Measurements from ENCODE around the gene MARCHF6. TPM values are rescaled to one million over a fixed set of nuclear protein-coding genes. Genes with fewer than 3 reads are reported as not detected.
"Not testable (repeated sequence)": the region's sequence is repeated elsewhere in the genome, so short reads cannot be mapped to it uniquely, and the experiment has no call there.

Gene MARCHF6
- total RNA-seq, 4 donors from 2014 or later, result 93.5 to 177 (median 111) TPM

DNA sequence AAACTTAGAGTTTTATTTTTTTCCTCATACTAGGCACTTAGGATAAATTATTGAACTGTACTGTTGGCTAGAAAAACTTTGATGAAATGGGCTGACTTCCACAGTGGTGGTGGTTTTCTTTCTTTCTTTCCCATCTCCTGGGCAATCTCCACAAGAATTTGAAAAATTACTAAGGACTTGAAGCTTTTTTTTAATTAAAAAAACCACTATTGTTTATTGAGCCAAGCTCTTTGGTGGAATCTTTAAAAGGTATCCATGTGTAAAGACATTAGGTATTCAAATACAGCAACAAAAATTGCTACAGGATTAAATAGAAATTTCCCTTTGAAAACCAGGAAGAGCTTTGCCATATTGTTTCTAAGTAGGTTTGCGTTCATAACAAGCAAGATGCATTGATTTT lies 14.1 kb downstream of the MARCHF6 start:
- no peaks in the 10 kb centered on the region for H3K9me3 ChIP-seq
- TF ChIP-seq POLR2AphosphoS5 (IDR thresholded peaks at IDR 0.05) (no peak), POLR2A (IDR thresholded peaks at IDR 0.05) (no peak), EP300 (IDR thresholded peaks at IDR 0.05; ENCODE audit: low read depth) (no peak)
- TF ChIP-seq, protein P1, sequence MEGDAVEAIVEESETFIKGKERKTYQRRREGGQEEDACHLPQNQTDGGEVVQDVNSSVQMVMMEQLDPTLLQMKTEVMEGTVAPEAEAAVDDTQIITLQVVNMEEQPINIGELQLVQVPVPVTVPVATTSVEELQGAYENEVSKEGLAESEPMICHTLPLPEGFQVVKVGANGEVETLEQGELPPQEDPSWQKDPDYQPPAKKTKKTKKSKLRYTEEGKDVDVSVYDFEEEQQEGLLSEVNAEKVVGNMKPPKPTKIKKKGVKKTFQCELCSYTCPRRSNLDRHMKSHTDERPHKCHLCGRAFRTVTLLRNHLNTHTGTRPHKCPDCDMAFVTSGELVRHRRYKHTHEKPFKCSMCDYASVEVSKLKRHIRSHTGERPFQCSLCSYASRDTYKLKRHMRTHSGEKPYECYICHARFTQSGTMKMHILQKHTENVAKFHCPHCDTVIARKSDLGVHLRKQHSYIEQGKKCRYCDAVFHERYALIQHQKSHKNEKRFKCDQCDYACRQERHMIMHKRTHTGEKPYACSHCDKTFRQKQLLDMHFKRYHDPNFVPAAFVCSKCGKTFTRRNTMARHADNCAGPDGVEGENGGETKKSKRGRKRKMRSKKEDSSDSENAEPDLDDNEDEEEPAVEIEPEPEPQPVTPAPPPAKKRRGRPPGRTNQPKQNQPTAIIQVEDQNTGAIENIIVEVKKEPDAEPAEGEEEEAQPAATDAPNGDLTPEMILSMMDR (IDR thresholded peaks at IDR 0.05), result no peak
- no peak for DNase-seq
- intact Hi-C loops (cut with DNase I; ENCODE audit: low total_unique reads), result no loop called here
- H3K36me3 ChIP-seq, result no peaks in the 10 kb centered on the region
- WGBS, 2 donors (ENCODE audit: low coverage in 1 of 2), result 97 to 100% methylated on average over 1 of the region's 1 CpG
- in situ Hi-C loops (cut with MboI; ENCODE audit: low pct_ligation_motif_present in 1 of 4, low pct_unique_long_range_greater_than_20kb in 1 of 4, low sequenced_read_pairs in 3 of 4), result no loop called here
- peaks cover 15 to 75% (median 27%) of the 10 kb centered on the region in 4 donors for H3K4me1 ChIP-seq
- peak overlapping the region in 1 of 4 donors; percentile 50 for H3K27ac ChIP-seq
- H3K27me3 ChIP-seq, result no peaks in the 10 kb centered on the region
- H3K4me3 ChIP-seq, result no peak overlapping the region

DNA sequence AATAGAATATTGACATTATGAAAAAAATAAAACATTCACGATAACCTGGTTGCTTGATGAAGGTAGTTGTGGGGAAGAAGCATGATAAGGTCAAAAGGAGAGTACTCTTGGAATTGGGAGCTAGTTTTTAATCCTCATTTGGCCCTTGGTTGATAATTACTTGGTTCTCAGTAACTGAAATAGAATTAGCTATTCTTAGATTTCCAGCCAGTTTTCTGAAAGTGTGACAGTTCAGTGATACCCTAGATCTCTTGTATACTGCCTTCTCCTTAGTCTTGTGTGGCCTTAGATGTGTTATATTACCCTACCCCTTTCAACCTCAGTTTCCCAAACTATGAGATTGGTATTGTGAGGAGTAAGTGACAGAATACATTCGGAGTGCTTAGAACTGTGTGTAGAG lies 17.4 kb downstream of the MARCHF6 start:
- Histone ChIP-seq H3K4me1 (peaks cover 21 to 71% (median 34%) of the 10 kb centered on the region in 4 donors), H3K27ac (no peak overlapping the region), H3K4me3 (no peak overlapping the region), H3K36me3 (no peaks in the 10 kb centered on the region), H3K9me3 (no peaks in the 10 kb centered on the region), H3K27me3 (no peaks in the 10 kb centered on the region)
- WGBS, 2 donors (ENCODE audit: low coverage in 1 of 2), result 92 to 97% methylated on average over 2 of the region's 2 CpGs
- TF ChIP-seq EP300 (IDR thresholded peaks at IDR 0.05; ENCODE audit: low read depth), result no peak
- TF ChIP-seq, protein P1 (IDR thresholded peaks at IDR 0.05), result no peak
- TF ChIP-seq POLR2AphosphoS5 (IDR thresholded peaks at IDR 0.05), result no peak
- TF ChIP-seq POLR2A (IDR thresholded peaks at IDR 0.05), result no peak
- in situ Hi-C loops (cut with MboI; ENCODE audit: low pct_ligation_motif_present in 1 of 4, low pct_unique_long_range_greater_than_20kb in 1 of 4, low sequenced_read_pairs in 3 of 4) (no loop called here), intact Hi-C loops (cut with DNase I; ENCODE audit: low total_unique reads) (no loop called here)
- no peak for DNase-seq

DNA sequence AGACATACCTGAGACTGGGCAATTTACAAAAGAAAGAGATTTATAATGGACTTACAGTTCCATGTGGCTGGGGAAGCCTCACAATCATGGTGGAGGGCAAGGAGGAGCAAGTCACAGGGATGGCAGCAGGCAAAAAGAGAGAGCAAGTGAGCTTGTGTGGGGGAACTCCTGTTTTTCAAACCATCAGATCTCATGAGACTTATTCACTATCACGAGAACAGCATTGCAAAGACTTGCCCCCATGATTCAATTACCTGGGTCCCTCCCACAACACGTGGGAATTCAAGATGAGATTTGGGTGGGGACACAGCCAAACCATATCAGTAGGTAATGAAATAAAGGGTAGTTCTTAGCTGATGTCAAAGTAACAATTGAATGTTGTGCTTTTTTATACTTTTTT lies 17.9 kb downstream of the MARCHF6 start:
- H3K4me3 ChIP-seq; H3K36me3 ChIP-seq; H3K27ac ChIP-seq; in situ Hi-C loops (cut with MboI; ENCODE audit: low pct_ligation_motif_present in 1 of 4, low pct_unique_long_range_greater_than_20kb in 1 of 4, low sequenced_read_pairs in 3 of 4); intact Hi-C loops (cut with DNase I; ENCODE audit: low total_unique reads); DNase-seq; H3K9me3 ChIP-seq; H3K27me3 ChIP-seq: not testable (repeated sequence)
- H3K4me1 ChIP-seq, result peaks cover 18 to 71% (median 30%) of the 10 kb centered on the region in 4 donors
- WGBS, 2 donors (ENCODE audit: low coverage in 1 of 2), result 69 to 75% methylated on average over 2 of the region's 2 CpGs

DNA sequence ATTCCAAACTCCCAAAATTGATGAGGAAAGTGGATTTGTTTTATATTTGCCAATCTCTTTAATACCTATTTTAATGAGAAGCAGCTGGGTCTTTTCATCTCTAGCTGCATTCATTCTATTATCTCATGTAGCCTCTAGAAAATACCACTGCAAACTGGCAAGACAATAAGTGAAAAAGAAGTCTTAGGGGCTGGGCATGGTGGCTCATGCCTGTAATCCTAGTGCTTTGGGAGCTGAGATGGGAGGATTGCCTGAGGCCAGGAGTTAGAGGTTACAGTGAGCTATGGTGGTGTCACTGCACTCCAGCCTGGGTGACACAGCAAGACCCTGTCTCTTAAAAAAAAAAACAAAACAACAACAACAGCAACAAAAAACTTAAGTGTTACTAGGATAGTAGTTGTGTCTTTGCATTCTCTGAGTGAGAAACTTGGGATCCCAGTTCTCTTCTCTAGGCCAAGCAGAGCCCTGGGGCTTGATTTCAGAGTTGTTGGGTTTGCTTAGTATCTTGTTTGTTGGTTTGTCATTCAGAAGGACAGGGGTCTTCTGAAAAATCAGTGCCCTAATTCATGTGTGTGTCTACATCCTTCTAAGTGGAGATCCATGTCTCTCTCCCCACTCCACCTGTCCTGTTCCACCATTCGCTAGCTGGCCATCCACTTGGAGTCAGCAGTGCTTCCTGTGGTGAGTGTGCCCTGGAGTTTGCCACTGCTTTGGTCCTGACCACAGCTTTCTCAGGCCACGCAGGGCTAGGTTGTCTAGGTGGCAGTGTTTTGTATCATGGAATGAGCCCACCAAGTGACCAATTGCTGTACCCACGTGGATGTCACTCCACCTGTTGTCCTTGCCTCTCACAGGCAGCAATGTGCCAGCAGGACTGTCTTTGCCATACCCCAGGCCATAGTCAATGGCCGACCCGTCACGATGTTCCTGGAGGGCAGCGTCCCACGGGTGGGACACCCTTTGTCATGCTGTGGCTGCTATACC lies 19.5 kb downstream of the MARCHF6 start:
- TF ChIP-seq, protein P1 (IDR thresholded peaks at IDR 0.05), result no peak
- TF ChIP-seq POLR2AphosphoS5 (IDR thresholded peaks at IDR 0.05) (no peak), POLR2A (IDR thresholded peaks at IDR 0.05) (no peak), EP300 (IDR thresholded peaks at IDR 0.05; ENCODE audit: low read depth) (no peak)
- no peaks in the 10 kb centered on the region for H3K27me3 ChIP-seq
- H3K36me3 ChIP-seq, result no peaks in the 10 kb centered on the region
- H3K27ac ChIP-seq, result no peak overlapping the region
- no peak for DNase-seq
- H3K4me1 ChIP-seq, result peaks cover 6 to 63% (median 19%) of the 10 kb centered on the region in 4 donors
- WGBS, 2 donors (ENCODE audit: low coverage in 1 of 2), result 87% methylated on average over 8 of the region's 8 CpGs; no CpG with 5 or more reads in 1 of the 2 donors
- in situ Hi-C loops (cut with MboI; ENCODE audit: low pct_ligation_motif_present in 1 of 4, low pct_unique_long_range_greater_than_20kb in 1 of 4, low sequenced_read_pairs in 3 of 4) (no loop called here), intact Hi-C loops (cut with DNase I; ENCODE audit: low total_unique reads) (no loop called here)
- H3K9me3 ChIP-seq, result no peaks in the 10 kb centered on the region
- no peak overlapping the region for H3K4me3 ChIP-seq

Data from transverse colon (tissue), 4 donors.